Prostate gland (tissue), 2 donors: Measurements from ENCODE around the gene WDR91. TPM values are rescaled to one million over a fixed set of nuclear protein-coding genes. Genes with fewer than 3 reads are reported as not detected.

ENCODE experiments used
- DNase-seq: peaks from one replicate; pipeline ENCODE4 v3.0.0-alpha.2; 2019; ENCODE audit warnings: low spot score
- H3K27ac ChIP-seq, 2 donors: fragments of 200-600 bp; sonication (generic); 2 replicates each; pipeline ENCODE4 v1.5.1; 2017 to 2019
- H3K27me3 ChIP-seq: fragments of 200-600 bp; sonication (generic); replicated peaks from 2 replicates; pipeline ENCODE4 v1.5.1; 2019; ENCODE audit not compliant: insufficient read depth
- H3K36me3 ChIP-seq, 2 donors: fragments of 200-600 bp; sonication (generic); 1 replicate in 1 of 2; 2 replicates in 1 of 2; pipeline versions ENCODE4 v1.5.1 to v1.8.1; 2017 to 2019
- H3K4me1 ChIP-seq: fragments of 200-600 bp; sonication (generic); replicated peaks from 2 replicates; pipeline ENCODE4 v1.5.1; 2019
- H3K4me3 ChIP-seq, 2 donors: fragments of 200-600 bp; sonication (generic); 2 replicates each; pipeline ENCODE4 v1.5.1; 2017 to 2019
- H3K9me3 ChIP-seq: fragments of 200-600 bp; sonication (generic); 2 replicates; pipeline ENCODE4 v1.5.1; 2017
- CTCF ChIP-seq, 4 experiments: fragments of 200-600 bp in 2 of 4; fragments of 450-650 bp in 2 of 4; sonication (generic) in 2 of 4; IDR thresholded peaks; 1 replicate in 3 of 4; 2 replicates in 1 of 4; pipeline ENCODE4 v1.5.1; 2016 to 2019; ENCODE audit warnings: antibody characterized with exemption in 4 of 4, mild to moderate bottlenecking in 2 of 4, moderate library complexity in 2 of 4
- POLR2A ChIP-seq: fragments of 450-650 bp; IDR thresholded peaks from one replicate; pipeline ENCODE4 v1.6.1; 2016; ENCODE audit warnings: antibody characterized with exemption, mild to moderate bottlenecking
- POLR2AphosphoS5 ChIP-seq: sonication (generic); formaldehyde crosslinking; IDR thresholded peaks from one replicate; pipeline ENCODE4 v1.6.1; 2017; ENCODE audit warnings: antibody characterized with exemption
- WGBS: methylation state at CpG from one replicate; pipeline ENCODE4 v1.1.5; 2018; 5-methylcytosine and 5-hydroxymethylcytosine counted together
- intact Hi-C: fragments of 100-400 bp; cut with DNase I; formaldehyde crosslinking; loops from one replicate; pipeline ENCODE4 v1.14.2; 2022
- total RNA-seq, 2 donors: library from RNA; depleted of rRNA; stranded (reverse); fragments of >200 nt; gene quantifications; one replicate each; pipeline ENCODE4 v1.1.0, GENCODE V29; 2016

Gene WDR91
- total RNA-seq, 2 donors from 2014 or later: 13.6 to 49.1 TPM

GRCh38 chr7:135246191-135246825 lies 35.0 kb upstream of the WDR91 start:
- no peaks in the 10 kb centered on the region for H3K36me3 ChIP-seq
- DNase-seq: no peak
- no peak for TF ChIP-seq POLR2AphosphoS5
- no peak for TF ChIP-seq CTCF (IDR thresholded peaks at IDR 0.05)
- no peak for TF ChIP-seq POLR2A
- WGBS: 97% methylated on average over 43 of the region's 43 CpGs
- no peaks in the 10 kb centered on the region for H3K27me3 ChIP-seq
- H3K4me1 ChIP-seq: no peaks in the 10 kb centered on the region
- no peak overlapping the region for H3K4me3 ChIP-seq
- H3K27ac ChIP-seq: no peak overlapping the region
- H3K9me3 ChIP-seq: no peaks in the 10 kb centered on the region
- intact Hi-C loops: no loop called here

GRCh38 chr7:135245226-135246190 lies 34.2 kb upstream of the WDR91 start:
- no peak for TF ChIP-seq CTCF (IDR thresholded peaks at IDR 0.05)
- no peak for TF ChIP-seq POLR2A
- TF ChIP-seq POLR2AphosphoS5: no peak
- intact Hi-C loops: no loop called here
- Histone ChIP-seq H3K27ac (no peak overlapping the region), H3K36me3 (no peaks in the 10 kb centered on the region), H3K27me3 (no peaks in the 10 kb centered on the region), H3K4me1 (no peaks in the 10 kb centered on the region), H3K4me3 (no peak overlapping the region), H3K9me3 (no peaks in the 10 kb centered on the region)
- 90% methylated on average over 9 of the region's 9 CpGs for WGBS
- DNase-seq: no peak

- H3K27ac ChIP-seq: no peak overlapping the region
- no peaks in the 10 kb centered on the region for H3K9me3 ChIP-seq
- WGBS: 65% methylated on average over 5 of the region's 5 CpGs
- H3K36me3 ChIP-seq: no peaks in the 10 kb centered on the region
- intact Hi-C loops: no loop called here
- no peaks in the 10 kb centered on the region for H3K4me1 ChIP-seq
- no peak for DNase-seq
- TF ChIP-seq POLR2A (no peak), POLR2AphosphoS5 (no peak), CTCF (IDR thresholded peaks at IDR 0.05) (no peak)
- H3K4me3 ChIP-seq: no peak overlapping the region
- no peaks in the 10 kb centered on the region for H3K27me3 ChIP-seq
Measured at GRCh38 chr7:135242096-135242684, 30.9 kb upstream of the WDR91 start.

DNA sequence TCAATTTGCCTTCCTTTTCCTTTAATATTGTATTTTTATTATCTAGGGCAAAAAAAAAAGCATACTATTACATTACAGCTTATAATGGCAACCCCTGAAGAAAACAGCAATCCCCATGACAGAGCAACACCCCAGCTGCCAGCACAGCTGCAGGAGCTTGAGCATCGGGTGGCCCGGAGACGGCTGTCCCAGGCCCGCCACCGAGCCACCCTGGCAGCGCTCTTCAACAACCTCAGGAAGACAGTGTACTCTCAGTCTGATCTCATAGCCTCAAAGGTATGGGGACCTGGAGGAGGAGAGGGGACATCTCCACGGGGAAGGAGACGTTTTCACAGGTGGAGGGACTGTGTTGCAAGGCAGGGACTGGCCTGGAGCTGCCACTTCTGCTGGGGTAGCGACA lies 29.1 kb upstream of the WDR91 start:
- intact Hi-C loops: no loop called here
- no peak overlapping the region for H3K4me3 ChIP-seq
- TF ChIP-seq CTCF (IDR thresholded peaks at IDR 0.05) (no peak), POLR2AphosphoS5 (no peak), POLR2A (no peak)

More for the DNA sequence above, 29.1 kb upstream of the WDR91 start:
- H3K27me3 ChIP-seq: no peaks in the 10 kb centered on the region
- H3K36me3 ChIP-seq: no peaks in the 10 kb centered on the region
- H3K9me3 ChIP-seq: no peaks in the 10 kb centered on the region
- 83% methylated on average over 9 of the region's 9 CpGs for WGBS
- no peaks in the 10 kb centered on the region for H3K4me1 ChIP-seq
- H3K27ac ChIP-seq: no peak overlapping the region
- no peak for DNase-seq
